GM19468 (cell line): ENCODE measurements around the gene STH.
"Not testable (repeated sequence)": the region's sequence is repeated elsewhere in the genome, so short reads cannot be mapped to it uniquely, and the experiment has no call there.

Source experiments
- ATAC-seq: cut with Tn5 transposase; IDR thresholded peaks from one replicate; pipeline ENCODE4 v1.9.1; 2021; ENCODE audit warnings: mild to moderate bottlenecking, moderate library complexity, moderate number of reproducible peaks; ENCODE audit not compliant: unreplicated experiment; ENCODE audit errors: extremely low read depth

STH gene, protein sequence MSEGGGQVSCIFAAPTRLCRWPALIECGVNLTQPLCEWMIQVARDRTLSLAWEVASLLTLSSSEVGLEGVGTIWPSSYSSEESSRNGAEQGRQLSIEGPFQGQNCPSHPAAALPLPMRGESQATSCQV

DNA sequence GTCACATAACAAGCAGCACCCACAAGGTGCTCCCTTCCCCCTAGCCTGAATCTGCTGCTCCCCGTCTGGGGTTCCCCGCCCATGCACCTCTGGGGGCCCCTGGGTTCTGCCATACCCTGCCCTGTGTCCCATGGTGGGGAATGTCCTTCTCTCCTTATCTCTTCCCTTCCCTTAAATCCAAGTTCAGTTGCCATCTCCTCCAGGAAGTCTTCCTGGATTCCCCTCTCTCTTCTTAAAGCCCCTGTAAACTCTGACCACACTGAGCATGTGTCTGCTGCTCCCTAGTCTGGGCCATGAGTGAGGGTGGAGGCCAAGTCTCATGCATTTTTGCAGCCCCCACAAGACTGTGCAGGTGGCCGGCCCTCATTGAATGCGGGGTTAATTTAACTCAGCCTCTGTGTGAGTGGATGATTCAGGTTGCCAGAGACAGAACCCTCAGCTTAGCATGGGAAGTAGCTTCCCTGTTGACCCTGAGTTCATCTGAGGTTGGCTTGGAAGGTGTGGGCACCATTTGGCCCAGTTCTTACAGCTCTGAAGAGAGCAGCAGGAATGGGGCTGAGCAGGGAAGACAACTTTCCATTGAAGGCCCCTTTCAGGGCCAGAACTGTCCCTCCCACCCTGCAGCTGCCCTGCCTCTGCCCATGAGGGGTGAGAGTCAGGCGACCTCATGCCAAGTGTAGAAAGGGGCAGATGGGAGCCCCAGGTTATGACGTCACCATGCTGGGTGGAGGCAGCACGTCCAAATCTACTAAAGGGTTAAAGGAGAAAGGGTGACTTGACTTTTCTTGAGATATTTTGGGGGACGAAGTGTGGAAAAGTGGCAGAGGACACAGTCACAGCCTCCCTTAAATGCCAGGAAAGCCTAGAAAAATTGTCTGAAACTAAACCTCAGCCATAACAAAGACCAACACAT, at the start of gene STH:
Gene STH (plus strand): TSS at position 264 of the 913 bp plus-strand sequence. CDS start 30 bp downstream, at position 294.
- no peak for ATAC-seq

DNA sequence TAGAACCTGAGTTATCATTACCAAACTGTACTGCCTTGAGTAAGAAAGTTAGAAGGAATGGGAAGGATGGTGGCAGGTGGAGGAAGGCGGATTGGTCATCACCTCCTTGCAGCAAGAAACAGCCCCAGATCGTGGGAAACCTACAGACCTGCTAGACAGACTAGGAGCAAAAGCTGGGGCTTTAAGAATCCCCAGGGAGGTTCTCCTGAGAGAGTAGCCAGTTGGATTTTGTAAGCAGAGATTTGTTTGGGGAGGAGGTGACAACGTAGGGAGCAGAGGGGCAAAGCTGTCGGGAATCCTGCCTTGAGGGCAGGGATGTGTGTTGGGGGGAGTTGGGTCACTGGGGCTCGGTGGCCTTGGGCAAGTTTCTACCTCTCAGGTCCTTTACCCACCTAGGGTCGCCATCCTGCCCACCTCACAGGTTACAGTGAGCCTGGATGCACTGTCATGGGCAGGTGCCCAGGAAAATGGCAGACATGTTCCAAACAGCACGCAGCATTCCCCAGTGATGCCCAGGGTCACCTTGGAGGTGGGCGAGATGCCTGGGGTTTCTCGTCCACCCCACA, 49.2 kb upstream of the STH start:
- no peak for ATAC-seq

DNA sequence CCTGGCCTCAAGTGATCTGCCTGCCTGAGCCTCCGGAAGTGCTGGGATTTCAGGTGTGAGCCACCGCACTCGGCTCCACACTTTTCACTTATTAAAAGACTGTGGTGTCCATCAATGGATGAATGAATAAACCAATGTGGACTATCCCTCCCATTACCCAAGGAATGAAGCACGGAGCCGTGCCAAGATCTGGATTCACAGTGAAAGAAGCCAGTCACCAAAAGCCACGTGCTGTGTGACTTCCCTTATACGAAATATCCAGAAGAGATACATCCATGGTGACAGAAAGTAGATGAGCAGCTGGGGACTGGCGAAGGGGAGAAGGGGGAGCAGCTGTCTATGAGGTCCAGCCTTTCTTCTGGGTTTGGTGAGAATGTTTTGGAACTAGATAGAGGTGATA, 48.2 kb upstream of the STH start:
- ATAC-seq = no peak

DNA sequence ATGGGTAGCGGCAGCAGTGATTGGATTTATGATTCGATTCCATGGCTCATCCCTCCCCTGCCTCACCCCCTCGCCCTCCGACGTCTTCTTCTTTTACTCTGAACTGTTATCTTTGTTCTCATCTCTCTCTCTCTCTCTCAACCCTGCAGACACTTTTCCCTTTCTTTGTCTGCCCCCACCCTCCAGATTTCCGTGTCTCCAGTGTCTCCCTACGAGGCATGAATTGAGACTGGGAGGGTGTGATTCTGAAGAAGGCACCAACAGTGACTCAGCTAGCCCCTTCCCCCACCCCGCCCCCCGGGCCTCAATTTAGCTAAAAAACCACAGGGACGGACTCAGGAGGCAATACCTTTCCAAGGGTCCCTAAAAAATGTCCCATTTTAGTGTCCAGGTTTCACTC, 47.6 kb upstream of the STH start:
- ATAC-seq = no peak

DNA sequence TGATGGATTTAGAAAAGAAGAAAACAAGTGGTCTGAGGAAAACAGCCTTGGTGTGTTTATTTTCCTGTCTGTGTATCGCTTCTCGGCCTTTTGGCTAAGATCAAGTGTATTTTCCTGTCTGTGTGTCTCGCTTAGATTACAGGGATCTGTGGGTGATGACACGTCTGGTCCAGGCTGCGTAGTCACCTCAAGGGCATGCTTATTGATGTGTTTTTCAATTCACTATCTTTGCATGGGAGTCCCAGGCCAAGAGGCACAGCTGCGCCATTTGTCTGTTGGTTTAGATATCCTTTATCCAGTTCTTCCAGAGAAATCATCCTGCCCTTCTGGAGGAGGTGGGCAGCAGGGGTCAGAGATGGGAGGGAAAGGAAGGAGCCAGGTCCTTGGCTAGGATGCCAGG, 47.1 kb upstream of the STH start:
- ATAC-seq = no peak

DNA sequence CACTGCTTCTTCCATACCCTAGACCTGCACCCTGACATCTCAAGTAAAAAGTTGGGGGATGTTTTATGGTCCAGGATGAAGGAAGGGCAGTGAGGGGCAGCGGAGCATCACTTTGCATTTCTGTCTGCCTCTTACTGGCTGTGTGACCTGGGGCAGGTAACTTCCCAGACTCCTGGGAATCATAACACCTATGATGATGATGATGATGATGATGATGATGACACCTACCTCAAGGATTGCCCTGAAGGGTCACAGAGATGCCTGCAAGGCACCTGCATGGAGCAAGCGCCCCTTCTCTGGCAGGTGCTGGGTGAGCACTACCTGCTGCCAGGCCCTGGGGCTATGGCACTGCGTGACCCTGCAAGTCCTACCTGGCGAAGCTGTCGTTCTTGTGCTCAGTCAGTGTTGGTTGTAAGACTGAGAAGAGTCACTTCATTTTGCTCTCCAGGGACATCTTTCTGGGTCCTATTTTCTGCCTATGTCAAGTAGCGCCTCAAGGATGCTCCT, 46.2 kb upstream of the STH start:
- ATAC-seq = no peak

DNA sequence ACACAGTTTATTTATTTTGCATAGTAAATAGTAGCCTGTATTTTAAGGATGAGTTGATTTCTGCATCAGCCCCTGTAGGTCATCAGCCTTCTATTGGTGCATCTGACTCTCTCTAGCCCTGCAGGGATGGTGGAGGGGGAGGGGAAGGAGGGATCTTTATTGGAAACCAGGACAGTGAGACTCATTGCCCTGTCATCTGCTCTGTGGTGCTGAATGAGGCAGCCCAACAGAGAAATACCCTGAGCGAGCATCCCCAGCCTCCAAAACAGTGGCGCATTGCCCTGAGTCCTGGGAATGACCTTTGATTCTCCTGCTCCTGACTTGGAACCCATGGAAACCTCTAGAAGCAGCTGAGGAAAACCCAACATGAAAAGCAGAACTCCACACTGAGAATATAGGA, 45.5 kb upstream of the STH start:
- no peak for ATAC-seq

DNA sequence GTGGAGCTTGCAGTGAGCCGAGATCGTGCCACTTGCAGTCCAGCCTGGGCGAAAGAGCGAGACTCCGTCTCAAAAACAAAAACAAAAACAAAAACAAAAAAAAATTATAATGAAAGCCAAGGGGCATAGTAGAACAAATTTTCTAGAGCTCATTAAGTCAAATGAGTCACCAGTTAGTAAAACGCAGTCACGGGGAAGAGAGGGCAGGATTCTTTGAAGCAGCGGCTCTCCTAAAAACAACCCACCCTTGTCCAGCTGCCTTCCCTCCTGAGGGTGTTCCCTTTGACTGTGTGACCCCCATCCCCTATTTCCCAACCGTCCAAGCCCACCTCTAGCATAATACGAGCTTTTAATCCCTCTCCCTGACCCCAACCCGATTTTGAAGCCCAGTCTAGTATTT, 44.1 kb upstream of the STH start:
- no peak for ATAC-seq

DNA sequence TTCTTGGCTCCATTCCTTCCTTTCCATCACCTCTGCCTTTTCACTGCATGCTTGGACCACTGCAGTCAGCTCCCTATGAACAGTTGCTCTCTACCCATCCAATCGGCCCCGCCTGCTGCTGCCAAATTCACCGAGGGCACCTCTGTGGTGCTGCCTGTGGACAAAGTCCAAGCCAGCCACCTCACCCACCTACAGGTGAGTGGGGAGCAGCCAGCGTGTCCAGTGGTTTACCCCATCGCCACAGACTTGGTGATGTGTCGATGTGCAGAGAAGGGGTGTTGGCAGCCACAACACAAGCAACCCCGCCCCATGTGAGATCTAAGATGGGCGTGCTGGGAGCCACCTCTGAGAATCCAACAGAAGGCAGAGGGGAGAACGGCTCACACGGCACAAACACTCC, 43.7 kb upstream of the STH start:
- ATAC-seq = no peak

DNA sequence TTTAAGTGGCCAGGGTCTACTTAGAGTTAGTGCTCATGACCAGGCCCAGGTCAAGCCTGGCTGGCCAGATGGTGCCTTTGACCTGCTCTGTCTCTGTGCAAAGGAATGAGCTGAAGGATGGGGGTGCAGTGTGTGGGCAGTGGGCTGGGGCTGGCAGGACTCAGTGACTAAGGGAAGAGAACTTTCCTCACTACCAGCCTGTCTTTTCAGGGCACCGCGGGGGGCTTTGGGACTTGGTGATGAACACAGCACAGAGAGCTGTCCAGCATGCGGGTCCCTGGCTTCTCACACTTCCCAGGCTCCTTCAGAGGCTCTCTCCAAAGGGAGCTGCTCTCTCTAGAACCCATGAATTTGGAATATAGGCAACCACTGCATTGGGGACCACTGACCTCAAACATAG, 43.0 kb upstream of the STH start:
- no peak for ATAC-seq

DNA sequence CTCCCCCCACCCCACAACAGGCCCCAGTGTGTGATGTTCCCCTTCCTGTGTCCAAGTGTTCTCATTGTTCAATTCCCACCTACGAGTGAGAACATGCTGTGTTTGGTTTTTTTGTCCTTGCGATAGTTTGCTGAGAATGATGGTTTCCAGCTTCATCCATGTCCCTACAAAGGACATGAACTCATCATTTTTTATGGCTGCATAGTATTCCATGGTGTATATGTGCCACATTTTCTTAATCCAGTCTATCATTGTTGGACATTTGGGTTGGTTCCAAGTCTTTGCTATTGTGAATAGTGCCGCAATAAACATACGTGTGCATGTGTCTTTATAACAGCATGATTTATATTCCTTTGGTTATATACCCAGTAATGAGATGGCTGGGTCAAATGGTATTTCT, 42.3 kb upstream of the STH start:
- ATAC-seq = not testable (repeated sequence)

DNA sequence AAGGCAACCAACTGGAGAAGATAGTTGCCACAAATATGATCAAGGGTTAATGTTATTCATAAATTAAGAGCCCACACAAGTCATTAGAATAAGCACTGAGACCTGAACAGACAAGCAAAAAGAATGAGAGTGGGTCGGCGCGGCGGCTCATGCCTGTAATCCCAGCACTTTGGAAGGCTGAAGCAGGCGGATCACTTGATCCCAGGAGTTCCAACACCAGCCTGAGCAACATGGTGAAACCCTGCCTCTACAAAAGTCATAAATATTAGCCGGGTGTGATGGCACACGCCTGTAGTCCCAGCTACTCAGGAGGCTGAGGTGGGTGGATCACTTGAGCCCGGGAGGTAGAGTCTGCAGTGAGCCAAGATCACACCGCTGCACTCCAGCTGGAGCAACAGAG, 40.7 kb upstream of the STH start:
- no peak for ATAC-seq

DNA sequence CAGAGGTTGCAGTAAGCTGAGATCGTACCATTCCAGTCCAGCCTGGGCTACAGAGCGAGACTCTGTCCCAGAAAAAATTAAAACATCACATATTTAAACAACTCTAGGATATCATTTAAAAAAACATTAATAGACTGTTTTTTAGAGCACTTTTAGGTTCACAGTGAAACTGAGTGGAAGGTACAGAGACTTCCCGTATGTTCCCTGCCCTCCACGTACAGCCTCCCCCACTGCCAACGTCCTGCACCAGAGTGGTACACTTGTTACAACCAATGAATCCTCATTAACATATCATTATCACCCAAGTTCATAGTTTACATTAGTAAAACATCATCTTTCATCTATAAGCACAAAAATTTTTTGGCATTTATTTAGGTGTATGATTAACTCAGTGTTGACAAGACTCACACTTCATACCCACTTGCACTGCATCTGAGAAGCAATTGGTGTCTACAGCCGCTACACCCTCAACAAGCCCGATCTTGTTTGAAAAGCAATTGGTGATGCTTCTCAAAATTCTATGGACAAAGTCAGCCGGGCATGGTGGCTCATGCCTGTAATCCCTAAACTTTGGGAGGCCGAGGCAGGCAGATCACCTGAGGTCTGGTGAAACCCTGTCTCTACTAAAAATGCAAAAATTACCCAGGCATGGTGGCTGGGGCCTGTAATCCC, 39.9 kb upstream of the STH start:
- ATAC-seq = no peak

DNA sequence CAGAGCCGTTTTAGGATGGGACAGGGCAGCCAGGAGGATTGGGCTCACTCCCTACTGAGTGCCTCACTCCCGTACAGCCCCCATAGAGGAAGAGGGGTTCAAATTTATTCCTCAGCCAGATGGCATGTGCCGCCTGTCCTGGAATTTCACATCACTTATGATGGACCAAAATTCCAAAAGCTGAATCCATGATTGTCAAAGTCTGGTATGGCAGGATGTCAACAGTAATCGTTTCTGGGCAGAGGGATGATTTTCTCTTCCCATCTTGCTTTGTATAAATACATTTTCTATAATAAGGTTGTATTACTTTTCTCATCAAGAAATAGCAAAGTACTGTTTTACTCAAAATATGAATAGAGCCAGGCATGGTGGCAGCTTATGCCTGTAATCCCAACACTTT, 38.7 kb upstream of the STH start:
- no peak for ATAC-seq

DNA sequence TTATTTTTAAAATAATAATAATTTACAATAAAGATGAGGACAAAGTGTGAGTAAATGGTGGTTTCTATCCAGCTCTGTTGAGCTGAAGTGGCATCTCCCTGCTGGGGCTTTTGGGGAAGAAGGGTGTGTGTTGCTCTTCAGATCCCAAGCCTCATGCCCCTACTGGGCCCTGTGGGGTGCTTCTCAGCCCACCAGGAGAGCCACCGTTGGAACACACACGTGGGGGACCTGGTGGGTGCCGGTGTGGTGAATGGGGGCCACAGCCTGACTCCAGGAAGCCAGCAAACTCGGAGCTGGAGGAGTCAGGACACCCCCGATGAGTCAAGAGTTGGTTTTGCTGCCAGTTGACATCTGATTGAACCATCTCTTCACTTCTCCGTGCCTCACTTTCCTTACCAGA, 37.8 kb upstream of the STH start:
- ATAC-seq = no peak

DNA sequence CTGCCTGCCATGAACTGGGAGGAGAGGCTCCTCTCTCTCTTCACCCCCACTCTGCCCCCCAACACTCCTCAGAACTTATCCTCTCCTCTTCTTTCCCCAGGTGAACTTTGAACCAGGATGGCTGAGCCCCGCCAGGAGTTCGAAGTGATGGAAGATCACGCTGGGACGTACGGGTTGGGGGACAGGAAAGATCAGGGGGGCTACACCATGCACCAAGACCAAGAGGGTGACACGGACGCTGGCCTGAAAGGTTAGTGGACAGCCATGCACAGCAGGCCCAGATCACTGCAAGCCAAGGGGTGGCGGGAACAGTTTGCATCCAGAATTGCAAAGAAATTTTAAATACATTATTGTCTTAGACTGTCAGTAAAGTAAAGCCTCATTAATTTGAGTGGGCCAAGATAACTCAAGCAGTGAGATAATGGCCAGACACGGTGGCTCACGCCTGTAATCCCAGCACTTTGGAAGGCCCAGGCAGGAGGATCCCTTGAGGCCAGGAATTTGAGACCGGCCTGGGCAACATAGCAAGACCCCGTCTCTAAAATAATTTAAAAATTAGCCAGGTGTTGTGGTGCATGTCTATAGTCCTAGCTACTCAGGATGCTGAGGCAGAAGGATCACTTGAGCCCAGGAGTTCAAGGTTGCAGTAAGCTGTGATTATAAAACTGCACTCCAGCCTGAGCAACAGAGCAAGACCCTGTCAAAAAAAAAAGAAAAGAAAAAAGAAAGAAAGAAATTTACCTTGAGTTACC, 36.7 kb upstream of the STH start:
- ATAC-seq = no peak

DNA sequence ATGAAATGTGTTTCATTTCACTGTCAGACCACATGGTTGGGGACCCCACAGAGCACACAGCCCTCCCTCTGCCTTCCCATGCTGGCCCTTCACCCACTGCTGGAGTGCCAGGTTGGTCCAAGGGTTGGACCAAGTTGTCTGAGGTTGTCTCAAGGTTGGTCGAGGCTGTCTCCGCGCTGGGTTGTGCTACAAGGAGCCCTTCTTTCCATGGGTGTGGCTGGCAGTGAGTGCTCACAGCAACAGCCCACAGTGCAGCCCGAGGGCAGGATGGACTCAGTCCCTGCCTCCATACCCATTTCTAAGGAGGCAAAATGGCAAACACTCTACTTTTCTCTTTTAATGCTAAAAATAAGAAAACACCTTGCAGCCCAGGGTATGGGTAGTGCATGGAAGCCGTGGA, 35.8 kb upstream of the STH start:
- ATAC-seq = no peak

DNA sequence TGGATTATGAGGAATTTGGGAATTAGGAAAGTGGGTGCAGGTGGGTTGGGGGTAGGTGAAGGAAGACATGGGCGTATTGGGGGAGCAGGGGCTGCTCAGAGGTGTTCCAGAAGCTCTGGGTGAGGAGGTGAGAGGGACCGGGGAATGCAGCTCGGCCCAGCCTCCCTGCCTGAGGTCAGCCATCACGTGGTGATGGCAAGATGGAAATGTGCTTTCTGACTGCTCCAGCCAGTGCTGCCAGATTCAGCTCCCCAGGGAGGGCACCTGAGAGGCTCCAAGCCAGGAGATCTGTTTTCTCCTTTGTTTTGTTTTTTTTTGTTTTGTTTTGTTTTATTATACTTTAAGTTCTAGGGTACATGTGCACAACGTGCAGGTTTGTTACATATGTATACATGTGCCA, 35.2 kb upstream of the STH start:
- ATAC-seq = no peak

DNA sequence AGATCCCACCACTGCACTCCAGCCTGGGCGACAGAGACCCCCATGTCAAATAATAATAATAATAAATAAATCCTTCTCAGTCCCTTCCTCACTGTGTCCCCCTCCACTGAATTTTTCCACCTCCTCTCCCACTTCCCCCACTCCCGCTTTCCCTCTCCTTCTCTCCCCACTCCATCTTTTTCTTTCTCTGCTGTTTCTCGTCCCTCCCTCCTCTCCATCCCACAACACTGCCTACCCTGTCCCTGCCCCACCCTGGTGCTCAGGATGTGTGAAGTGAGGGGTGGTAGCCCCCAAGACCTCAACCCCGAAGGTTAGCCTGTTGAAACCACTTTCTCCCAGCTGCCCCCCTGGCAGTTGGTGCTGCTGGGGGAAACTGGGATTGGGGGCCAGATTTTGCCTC, 34.4 kb upstream of the STH start:
- ATAC-seq = no peak

DNA sequence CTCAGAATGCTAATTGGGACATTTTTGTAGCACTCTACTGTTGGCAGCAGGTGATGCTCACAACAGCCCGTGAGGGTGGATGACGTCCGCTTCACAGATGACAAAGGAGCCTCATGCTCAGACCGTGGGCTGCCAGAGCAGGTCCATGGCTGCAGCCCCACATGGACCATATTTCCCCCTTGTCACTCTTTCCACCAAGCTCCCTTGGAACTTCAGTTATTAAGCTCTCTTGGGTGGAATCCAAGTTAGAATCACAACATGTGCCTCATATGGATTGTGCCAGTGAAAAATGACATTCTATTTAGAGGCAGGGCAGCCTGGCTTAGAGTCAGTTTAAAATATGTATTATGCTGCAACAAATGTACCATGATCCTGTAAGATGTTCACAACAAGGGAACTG, 33.2 kb upstream of the STH start:
- ATAC-seq = no peak
